Right lobe of liver (tissue), 6 donors: Measurements from ENCODE around the gene PSD. TPM values are rescaled to one million over a fixed set of nuclear protein-coding genes. Genes with fewer than 3 reads are reported as not detected.

ENCODE experiments used
- ATAC-seq, 4 donors: fragments of 200-7000 bp; cut with Tn5 transposase; one replicate each; pipeline ENCODE4 v1.9.1; 2020; ENCODE audit warnings: mild to moderate bottlenecking in 4 of 4, moderate library complexity in 4 of 4
- DNase-seq, 3 donors: peaks; one replicate each; pipeline ENCODE4 v3.0.0-alpha.2; 2020
- H3K27ac ChIP-seq, 3 donors: fragments of 200-600 bp; one replicate each; pipeline ENCODE4 v1.8.0; 2022
- H3K27me3 ChIP-seq, 2 donors: fragments of 200-600 bp; one replicate each; pipeline ENCODE4 v1.8.0; 2022
- H3K36me3 ChIP-seq, 4 donors: fragments of 200-600 bp; sonication (generic) in 1 of 4; one replicate each; pipeline versions ENCODE4 v1.5.1 to v1.8.0; 2017 to 2022; ENCODE audit warnings: control low read depth in 1 of 4
- H3K4me1 ChIP-seq, 4 donors: fragments of 200-600 bp; sonication (generic) in 1 of 4; one replicate each; pipeline versions ENCODE4 v1.5.1 to v1.8.0; 2017 to 2022; ENCODE audit warnings: control low read depth in 1 of 4
- H3K4me3 ChIP-seq, 3 donors: fragments of 200-600 bp; one replicate each; pipeline ENCODE4 v1.8.0; 2022
- H3K9me3 ChIP-seq, 4 donors: fragments of 200-600 bp; sonication (generic) in 1 of 4; one replicate each; pipeline versions ENCODE4 v1.5.1 to v1.8.0; 2017 to 2022; ENCODE audit warnings: control low read depth in 1 of 4
- POLR2A ChIP-seq: fragments of 450-650 bp; IDR thresholded peaks from one replicate; pipeline ENCODE4 v1.6.1; 2017; ENCODE audit warnings: antibody characterized with exemption, mild to moderate bottlenecking
- WGBS: methylation state at CpG from one replicate; pipeline ENCODE4 v1.1.6; 2018; ENCODE audit warnings: low coverage, low lambda C conversion rate; ENCODE audit not compliant: insufficient coverage; ENCODE audit errors: missing lambda C conversion rate; 5-methylcytosine and 5-hydroxymethylcytosine counted together
- intact Hi-C, 2 donors: fragments of 100-400 bp; cut with DNase I; formaldehyde crosslinking; loops; one replicate each; pipeline versions ENCODE4 v1.11.2 to v1.14.1; 2022
- total RNA-seq, 6 experiments: library from RNA; depleted of rRNA in 2 of 6; stranded (reverse); fragments of >200 nt in 2 of 6; fragmentation: NEBNext Ultra II Directional in 3 of 6; extraction: Animal tissue kit (Norgen Biotek cat#: 25700) in 3 of 6; gene quantifications; one replicate each; pipeline versions ENCODE4 v1.1.0 to v1.2.4, GENCODE V29; 2016 to 2023
- TF ChIP-seq, protein P1 (sequence below), 4 donors: fragments of 200-600 bp in 3 of 4; fragments of 450-650 bp in 1 of 4; IDR thresholded peaks; one replicate each; pipeline versions ENCODE4 v1.5.1 to v1.8.0; 2016 to 2022; ENCODE audit warnings: antibody characterized with exemption in 4 of 4, mild to moderate bottlenecking in 2 of 4
- donor health status: DM: no; HTN: yes; CAD: no.
- donor health status: DM: no; HTN: no; CAD: no.
- donor health status: DM: no; HTN: no; CAD: no.
- donor health status: DM: no; HTN: yes; CAD: no.
- donor health status: DM: no; HTN: yes; CAD: no.

The PSD gene
- total RNA-seq, 6 experiments from 2014 or later: 0.12 to 4.6 (median 1.3) TPM

DNA sequence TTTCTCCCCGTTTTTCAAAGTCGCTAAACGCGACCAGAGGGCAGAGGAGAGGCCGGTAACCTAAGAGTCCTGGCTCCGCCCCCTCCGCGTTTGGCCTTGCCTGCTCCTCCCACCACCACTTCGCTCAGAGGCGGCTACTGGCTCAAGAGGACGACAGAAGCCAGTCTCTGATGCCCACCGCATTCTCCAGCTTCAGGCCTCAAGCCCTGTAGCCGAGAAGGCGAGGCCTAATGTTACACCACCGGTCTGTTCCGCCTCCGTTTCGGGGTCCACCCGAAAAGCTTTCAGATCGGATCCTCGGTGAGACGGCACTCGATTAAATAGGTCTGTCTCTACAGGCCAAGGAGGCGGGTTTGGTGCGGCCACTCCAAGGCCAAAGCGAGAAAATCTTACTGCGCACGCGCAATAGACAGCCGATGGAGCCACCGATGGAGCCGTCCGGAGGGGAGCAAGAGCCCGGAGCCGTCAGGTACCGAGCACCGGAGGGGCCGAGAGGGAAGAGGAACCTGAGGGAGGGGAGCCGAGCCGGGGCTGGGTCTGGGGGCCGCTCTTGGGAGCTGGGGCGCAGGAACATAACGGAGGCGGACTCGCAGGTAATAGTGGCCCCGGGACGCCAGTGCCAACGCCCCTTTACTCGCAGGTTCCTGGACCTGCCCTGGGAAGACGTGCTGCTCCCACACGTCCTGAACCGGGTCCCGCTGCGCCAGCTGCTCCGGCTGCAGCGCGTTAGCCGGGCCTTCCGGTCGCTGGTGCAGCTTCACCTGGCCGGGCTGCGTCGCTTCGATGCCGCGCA is 2.3 kb upstream of the PSD start, which contains the start of gene FBXL15:
Gene FBXL15, plus strand, starts transcription at position 123 of the 793 bp plus-strand sequence. Its CDS starts 294 bp downstream, at position 417.
- TF ChIP-seq POLR2A: peak; percentile 67
- TF ChIP-seq, protein P1, sequence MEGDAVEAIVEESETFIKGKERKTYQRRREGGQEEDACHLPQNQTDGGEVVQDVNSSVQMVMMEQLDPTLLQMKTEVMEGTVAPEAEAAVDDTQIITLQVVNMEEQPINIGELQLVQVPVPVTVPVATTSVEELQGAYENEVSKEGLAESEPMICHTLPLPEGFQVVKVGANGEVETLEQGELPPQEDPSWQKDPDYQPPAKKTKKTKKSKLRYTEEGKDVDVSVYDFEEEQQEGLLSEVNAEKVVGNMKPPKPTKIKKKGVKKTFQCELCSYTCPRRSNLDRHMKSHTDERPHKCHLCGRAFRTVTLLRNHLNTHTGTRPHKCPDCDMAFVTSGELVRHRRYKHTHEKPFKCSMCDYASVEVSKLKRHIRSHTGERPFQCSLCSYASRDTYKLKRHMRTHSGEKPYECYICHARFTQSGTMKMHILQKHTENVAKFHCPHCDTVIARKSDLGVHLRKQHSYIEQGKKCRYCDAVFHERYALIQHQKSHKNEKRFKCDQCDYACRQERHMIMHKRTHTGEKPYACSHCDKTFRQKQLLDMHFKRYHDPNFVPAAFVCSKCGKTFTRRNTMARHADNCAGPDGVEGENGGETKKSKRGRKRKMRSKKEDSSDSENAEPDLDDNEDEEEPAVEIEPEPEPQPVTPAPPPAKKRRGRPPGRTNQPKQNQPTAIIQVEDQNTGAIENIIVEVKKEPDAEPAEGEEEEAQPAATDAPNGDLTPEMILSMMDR (IDR thresholded peaks at IDR 0.05): no peak
- WGBS: 0% methylated on average over 26 of the region's 66 CpGs
- peak; percentile 95 to 97 (median 96) for DNase-seq

DNA sequence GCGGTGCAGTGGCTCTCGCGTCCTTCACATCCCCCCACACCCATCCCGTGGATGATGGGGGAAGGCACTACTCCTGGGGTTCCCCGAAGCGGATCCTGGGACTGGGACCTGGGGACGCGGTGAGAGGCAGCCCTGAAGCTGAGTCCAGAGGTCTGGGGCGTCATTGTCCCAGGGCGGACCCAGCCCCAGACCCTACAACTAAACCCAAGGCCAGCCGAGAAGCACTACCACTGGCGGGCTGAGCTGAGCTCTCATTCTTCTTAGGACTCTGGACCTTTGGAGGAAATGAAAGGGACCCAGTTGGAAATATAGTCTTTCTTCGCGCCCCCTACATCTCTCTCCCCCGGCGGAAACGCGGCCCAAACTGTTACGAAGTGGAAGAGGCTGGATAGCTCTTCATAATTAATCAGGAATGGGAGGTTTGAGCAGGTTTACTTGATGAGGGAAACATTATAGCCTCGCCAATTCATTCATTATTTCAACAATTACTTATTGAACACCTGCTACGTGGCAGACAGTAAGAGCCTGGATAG is 1.7 kb upstream of the PSD start:
- H3K4me3 ChIP-seq: peak overlapping the region; percentile 86 to 90 (median 89)
- WGBS: under 1% methylated on average over 11 of the region's 21 CpGs
- H3K36me3 ChIP-seq: peaks cover 0 to 5% (median 2%) of the 10 kb centered on the region in 4 donors
- peaks cover 0 to 25% (median 11%) of the 10 kb centered on the region in 4 donors for H3K4me1 ChIP-seq
- no peaks in the 10 kb centered on the region for H3K9me3 ChIP-seq
- no peak for ATAC-seq
- H3K27ac ChIP-seq: peak overlapping the region in 2 of 3 donors; percentile 73 to 89
- intact Hi-C loops: no loop called here
- no peak for TF ChIP-seq POLR2A
- TF ChIP-seq, protein P1 (IDR thresholded peaks at IDR 0.05): no peak
- DNase-seq: peak in 1 of 3 donors; percentile 48
- no peaks in the 10 kb centered on the region for H3K27me3 ChIP-seq

More for the DNA sequence above, 2.3 kb upstream of the PSD start, which contains the start of gene FBXL15:
- intact Hi-C loops: no loop called here
- no peaks in the 10 kb centered on the region for H3K27me3 ChIP-seq
- peak; percentile 79 to 83 (median 80) for ATAC-seq
- peak within 1 kb of the TSS; percentile 86 to 90 (median 89) for H3K4me3 ChIP-seq
- H3K36me3 ChIP-seq: peaks cover 0 to 5% (median 2%) of the 10 kb centered on the region in 4 donors
- H3K27ac ChIP-seq: peak within 1 kb of the TSS; percentile 71 to 89 (median 73)
- H3K4me1 ChIP-seq: peaks cover 0 to 25% (median 11%) of the 10 kb centered on the region in 4 donors
- H3K9me3 ChIP-seq: no peaks in the 10 kb centered on the region

DNA sequence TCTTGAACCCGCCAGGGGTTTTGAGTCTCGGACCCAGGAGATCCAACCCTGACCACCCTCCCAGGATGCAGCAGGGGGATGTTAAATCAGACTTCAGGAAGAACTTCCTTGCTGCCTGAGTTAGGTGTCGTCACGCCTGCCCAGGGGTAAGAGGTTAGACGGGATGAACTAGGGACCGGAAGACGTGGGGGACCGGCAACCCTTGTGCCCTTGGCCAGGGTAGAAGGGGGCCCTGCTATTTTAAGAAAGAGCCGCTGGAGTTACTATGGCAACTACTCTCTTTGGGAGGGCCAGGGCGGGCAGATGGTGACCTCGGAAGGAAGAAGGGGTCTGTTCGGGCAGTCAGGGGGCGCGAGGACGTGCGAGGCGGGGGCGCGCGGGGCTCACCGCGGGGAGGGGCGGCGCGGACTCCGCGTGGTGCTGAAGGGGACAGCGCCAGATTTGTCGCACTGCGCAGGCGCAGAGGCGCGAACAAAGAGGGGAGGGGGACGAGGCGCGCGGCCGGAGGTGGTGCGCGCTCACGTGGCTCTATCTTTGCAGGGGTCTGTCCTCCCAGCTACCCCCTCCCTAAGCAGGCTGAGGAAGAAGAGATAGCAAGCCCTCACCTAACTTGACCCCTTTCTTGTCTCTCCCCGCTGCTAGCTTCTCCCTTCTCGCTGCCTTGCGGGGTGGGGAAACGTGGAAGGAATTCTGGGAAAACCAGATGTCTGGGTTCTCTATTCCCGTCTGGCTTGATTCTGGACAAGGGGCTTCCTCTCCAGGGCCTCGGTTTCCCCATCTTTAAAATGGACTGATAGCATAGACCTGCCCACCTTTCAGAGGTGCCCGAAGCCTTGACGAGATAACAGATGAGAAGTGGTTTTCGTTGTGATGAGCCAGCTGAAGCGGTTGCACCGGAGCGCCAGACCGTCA is 940 bp upstream of the PSD start:
- Histone ChIP-seq H3K9me3 (no peaks in the 10 kb centered on the region), H3K27me3 (no peaks in the 10 kb centered on the region), H3K36me3 (peaks cover 0 to 5% (median 1%) of the 10 kb centered on the region in 4 donors), H3K4me3 (peak overlapping the region; percentile 86 to 90 (median 89)), H3K27ac (no peak overlapping the region), H3K4me1 (peaks cover 0 to 25% (median 11%) of the 10 kb centered on the region in 4 donors)
- WGBS: 0% methylated on average over 24 of the region's 54 CpGs
- intact Hi-C loops: no loop called here
- ATAC-seq (peak in 1 of 4 donors; percentile 7), DNase-seq (peak in 2 of 3 donors; percentile 66 to 67)
- no peak for TF ChIP-seq POLR2A
- TF ChIP-seq, protein P1 (IDR thresholded peaks at IDR 0.05): no peak

DNA sequence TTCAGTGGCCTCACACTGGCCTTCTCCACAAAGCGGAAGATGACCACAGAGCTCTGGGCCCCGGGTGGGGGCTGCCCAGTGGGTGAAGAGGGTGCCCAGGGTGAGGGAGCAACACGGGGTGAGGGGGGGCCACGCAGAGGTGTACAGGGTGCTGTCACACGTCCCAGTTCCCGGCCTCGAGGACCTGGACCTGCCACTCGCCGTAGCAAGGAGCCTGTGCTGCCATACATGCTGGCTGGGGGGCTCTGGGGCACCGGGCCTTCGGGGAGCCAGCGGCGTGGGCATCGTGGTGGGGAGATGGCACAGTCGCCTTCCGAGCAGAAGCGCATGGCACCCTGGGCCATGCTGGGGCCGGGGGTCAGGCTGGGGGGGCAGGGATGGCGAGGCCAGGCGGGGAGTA is 1.9 kb downstream of the PSD start:
- TF ChIP-seq, protein P1 (IDR thresholded peaks at IDR 0.05): no peak
- no peak for TF ChIP-seq POLR2A
- H3K4me3 ChIP-seq: no peak overlapping the region
- ATAC-seq (no peak), DNase-seq (no peak)
- peaks cover 0 to 13% (median 8%) of the 10 kb centered on the region in 4 donors for H3K4me1 ChIP-seq
- H3K9me3 ChIP-seq: no peaks in the 10 kb centered on the region
- no peaks in the 10 kb centered on the region for H3K27me3 ChIP-seq
- H3K36me3 ChIP-seq: no peaks in the 10 kb centered on the region
- no peak overlapping the region for H3K27ac ChIP-seq
- intact Hi-C loops: no loop called here
- WGBS: 68% methylated on average over 5 of the region's 20 CpGs
